Ovary (tissue), 3 donors: ENCODE results near the gene RAET1L.

ENCODE experiments used
- CTCF ChIP-seq, 3 donors: fragments of 450-650 bp in 2 of 3; fragments of 200-600 bp in 1 of 3; IDR thresholded peaks; one replicate each; pipeline versions ENCODE4 v1.5.1 to v1.8.0; 2016 to 2022; ENCODE audit warnings: antibody characterized with exemption in 3 of 3, mild to moderate bottlenecking in 1 of 3
- EP300 ChIP-seq: sonication (generic); formaldehyde crosslinking; IDR thresholded peaks from one replicate; pipeline ENCODE4 v1.6.1; 2017; ENCODE audit warnings: antibody characterized with exemption
- donor health status: DM: no; HTN: no; CAD: no.

GRCh38 chr6:149977221-149977620, 48.1 kb downstream of the RAET1L start:
- TF ChIP-seq CTCF (IDR thresholded peaks at IDR 0.05), result no peak
- no peak for TF ChIP-seq EP300
